Mesothelial cell of epicardium (in vitro differentiated cells): Measurements from ENCODE around the gene KAT8. TPM values are rescaled to one million over a fixed set of nuclear protein-coding genes. Genes with fewer than 3 reads are reported as not detected.

ENCODE experiments used
- DNase-seq, 2 experiments: peaks; one replicate each; pipeline ENCODE4 v3.0.0; 2021; ENCODE audit warnings: low spot score in 2 of 2; ENCODE audit not compliant: unreplicated experiment in 2 of 2
- H3K27ac Mint-ChIP-seq: 2 replicates; pipeline ENCODE4 v1.8.0; 2021; ENCODE audit warnings: mixed read lengths
- H3K27me3 Mint-ChIP-seq: 2 replicates; pipeline ENCODE4 v1.8.0; 2021; ENCODE audit warnings: low read depth, mixed read lengths
- H3K36me3 Mint-ChIP-seq: 2 replicates; pipeline ENCODE4 v1.8.0; 2021; ENCODE audit warnings: mixed read lengths
- H3K4me1 Mint-ChIP-seq: 2 replicates; pipeline ENCODE4 v1.8.0; 2021; ENCODE audit warnings: mixed read lengths
- H3K4me3 Mint-ChIP-seq: 2 replicates; pipeline ENCODE4 v1.8.0; 2021; ENCODE audit warnings: mild to moderate bottlenecking, moderate library complexity, mixed read lengths
- H3K9me3 Mint-ChIP-seq: 2 replicates; pipeline ENCODE4 v1.8.0; 2021; ENCODE audit warnings: mixed read lengths
- total RNA-seq: library from RNA; stranded (reverse); gene quantifications from 3 replicates; pipeline ENCODE4 v1.2.1, GENCODE V29; 2021
- TF ChIP-seq, protein P1 (sequence below): fragments of 200-600 bp; sonication (generic); IDR thresholded peaks from one replicate; pipeline ENCODE4 v1.5.0; 2021; ENCODE audit warnings: antibody characterized with exemption; ENCODE audit not compliant: unreplicated experiment

Gene KAT8
- total RNA-seq, 1 donor from 2014 or later = 75.7 TPM

DNA sequence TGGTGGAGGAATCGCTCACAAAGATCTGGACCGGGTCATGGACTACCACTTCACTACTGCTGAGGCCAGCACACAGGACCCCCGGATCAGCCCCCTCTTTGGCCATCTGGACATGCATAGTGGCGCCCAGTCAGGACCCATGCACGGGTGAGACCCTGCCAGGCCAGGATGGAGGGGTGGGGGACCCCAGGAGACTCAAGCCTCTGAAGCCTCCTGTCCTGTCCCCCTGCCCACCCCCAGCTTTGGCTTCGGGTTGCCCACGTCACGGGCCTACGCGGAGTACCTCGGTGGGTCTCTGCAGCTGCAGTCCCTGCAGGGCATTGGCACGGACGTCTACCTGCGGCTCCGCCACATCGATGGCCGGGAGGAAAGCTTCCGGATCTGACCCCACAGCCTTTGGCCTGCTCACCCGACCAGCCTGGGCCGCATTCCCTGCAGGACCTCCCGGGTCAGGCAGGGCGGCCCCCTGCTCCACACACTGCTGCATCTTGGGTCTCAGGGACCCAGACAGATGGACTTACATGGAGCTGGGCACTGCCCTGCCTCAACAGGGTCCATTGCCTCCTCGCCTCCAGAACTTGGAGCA is 5.5 kb upstream of the KAT8 start:
- H3K9me3 Mint-ChIP-seq = no peaks in the 10 kb centered on the region
- H3K4me3 Mint-ChIP-seq = no peak overlapping the region
- no peaks in the 10 kb centered on the region for H3K27me3 Mint-ChIP-seq
- peaks cover 19% of the 10 kb centered on the region for H3K36me3 Mint-ChIP-seq
- no peak for DNase-seq
- no peak overlapping the region for H3K27ac Mint-ChIP-seq
- TF ChIP-seq, protein P1, sequence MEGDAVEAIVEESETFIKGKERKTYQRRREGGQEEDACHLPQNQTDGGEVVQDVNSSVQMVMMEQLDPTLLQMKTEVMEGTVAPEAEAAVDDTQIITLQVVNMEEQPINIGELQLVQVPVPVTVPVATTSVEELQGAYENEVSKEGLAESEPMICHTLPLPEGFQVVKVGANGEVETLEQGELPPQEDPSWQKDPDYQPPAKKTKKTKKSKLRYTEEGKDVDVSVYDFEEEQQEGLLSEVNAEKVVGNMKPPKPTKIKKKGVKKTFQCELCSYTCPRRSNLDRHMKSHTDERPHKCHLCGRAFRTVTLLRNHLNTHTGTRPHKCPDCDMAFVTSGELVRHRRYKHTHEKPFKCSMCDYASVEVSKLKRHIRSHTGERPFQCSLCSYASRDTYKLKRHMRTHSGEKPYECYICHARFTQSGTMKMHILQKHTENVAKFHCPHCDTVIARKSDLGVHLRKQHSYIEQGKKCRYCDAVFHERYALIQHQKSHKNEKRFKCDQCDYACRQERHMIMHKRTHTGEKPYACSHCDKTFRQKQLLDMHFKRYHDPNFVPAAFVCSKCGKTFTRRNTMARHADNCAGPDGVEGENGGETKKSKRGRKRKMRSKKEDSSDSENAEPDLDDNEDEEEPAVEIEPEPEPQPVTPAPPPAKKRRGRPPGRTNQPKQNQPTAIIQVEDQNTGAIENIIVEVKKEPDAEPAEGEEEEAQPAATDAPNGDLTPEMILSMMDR = no peak
- peaks cover 6% of the 10 kb centered on the region for H3K4me1 Mint-ChIP-seq

DNA sequence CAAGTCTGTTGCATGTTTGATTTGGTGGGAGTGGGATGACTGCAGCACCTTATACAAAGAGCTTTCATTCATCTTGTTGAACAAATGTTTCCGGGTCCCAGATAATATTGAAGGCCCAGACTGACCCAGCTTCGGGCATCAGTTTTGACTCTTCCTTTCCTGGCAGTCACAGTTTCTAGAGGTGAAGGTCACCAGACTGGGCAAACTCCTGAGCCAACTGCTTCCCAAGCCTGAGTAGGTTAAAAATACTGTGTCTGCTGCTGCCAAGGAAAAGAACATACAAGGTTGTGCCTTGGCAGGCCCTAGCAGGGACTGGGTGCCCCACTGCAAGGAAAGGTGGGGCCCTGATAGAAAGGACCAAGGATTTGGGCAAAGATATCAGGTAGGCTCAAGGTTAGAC is 4.8 kb upstream of the KAT8 start:
- Mint-ChIP-seq H3K9me3 (no peaks in the 10 kb centered on the region), H3K36me3 (peaks cover 19% of the 10 kb centered on the region), H3K4me1 (peaks cover 6% of the 10 kb centered on the region), H3K27ac (no peak overlapping the region), H3K27me3 (no peaks in the 10 kb centered on the region), H3K4me3 (no peak overlapping the region)
- DNase-seq = no peak
- TF ChIP-seq, protein P1 = no peak

DNA sequence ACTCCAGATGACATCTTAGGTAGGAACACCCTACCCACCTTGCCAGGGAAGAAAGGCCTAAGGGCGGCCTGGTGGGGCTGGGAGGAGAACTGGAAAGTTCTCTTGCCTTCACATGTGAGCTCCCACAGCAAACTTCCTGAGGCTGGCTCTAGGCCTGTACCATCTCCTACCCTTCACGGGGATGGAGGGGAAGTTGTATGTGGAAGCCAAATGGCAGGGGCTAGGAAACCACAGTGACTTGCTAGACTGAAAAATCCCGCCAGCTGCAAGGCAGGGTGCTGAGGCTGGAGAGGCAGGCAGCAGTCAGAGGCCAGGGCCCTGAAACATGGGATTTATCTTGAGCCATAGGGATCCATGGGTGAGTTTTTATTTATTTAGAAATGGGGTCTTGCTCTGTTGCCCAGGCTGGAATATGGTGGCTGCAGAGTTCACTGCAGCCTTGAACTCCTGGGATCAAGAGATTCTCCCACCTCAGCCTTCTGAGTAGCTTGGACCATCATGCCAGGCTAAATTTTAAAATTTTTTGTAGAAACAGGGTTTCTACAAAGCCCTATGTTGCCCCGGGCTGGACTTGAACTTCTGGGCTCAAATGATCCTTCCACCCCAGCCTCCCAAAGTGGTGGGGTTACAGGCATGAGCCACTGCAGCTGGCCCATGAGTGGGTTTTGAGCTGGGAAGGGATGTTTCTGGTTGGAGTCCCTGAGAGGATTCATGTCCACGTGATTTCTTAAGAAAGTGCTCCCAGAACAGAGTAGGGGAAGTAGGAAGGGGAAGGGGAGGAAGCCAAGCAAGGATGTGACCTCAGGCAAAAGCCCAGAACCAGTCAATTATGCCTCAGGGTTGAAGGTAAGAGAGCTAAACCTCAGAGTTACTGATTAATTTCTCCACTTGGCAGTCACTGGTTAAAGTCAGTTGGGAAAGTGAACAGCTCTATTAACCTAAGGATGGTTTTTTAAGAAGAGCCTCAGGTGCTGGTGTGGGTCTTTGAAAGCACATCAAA is 4.0 kb upstream of the KAT8 start:
- Mint-ChIP-seq H3K36me3 (peaks cover 19% of the 10 kb centered on the region), H3K27me3 (no peaks in the 10 kb centered on the region), H3K4me3 (no peak overlapping the region), H3K27ac (peak overlapping the region; percentile 40), H3K9me3 (no peaks in the 10 kb centered on the region), H3K4me1 (peaks cover 8% of the 10 kb centered on the region)
- TF ChIP-seq, protein P1 = no peak
- no peak for DNase-seq

DNA sequence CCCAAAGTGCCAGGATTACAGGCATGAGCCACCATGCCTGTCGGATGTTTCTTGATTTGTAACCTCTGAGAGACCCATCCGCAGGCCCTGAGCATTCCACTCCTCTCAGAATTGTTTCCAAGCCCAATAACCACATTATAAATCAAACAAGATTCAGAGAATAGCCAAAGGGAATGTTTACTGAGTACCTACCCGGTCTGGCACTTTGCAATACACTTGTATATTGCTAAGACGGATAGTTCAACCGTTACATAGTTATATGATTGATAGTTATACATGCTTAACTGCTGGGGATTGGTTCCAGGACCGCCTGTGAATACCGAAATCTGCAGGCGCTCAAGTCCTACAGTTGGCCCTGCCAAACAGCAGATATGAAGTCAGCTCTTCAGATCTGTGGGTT is 3.0 kb upstream of the KAT8 start:
- H3K4me1 Mint-ChIP-seq = peaks cover 13% of the 10 kb centered on the region
- peak overlapping the region; percentile 20 for H3K4me3 Mint-ChIP-seq
- TF ChIP-seq, protein P1 = no peak
- H3K27ac Mint-ChIP-seq = peak overlapping the region; percentile 85
- no peaks in the 10 kb centered on the region for H3K27me3 Mint-ChIP-seq
- no peak for DNase-seq
- no peaks in the 10 kb centered on the region for H3K9me3 Mint-ChIP-seq
- peaks cover 19% of the 10 kb centered on the region for H3K36me3 Mint-ChIP-seq

DNA sequence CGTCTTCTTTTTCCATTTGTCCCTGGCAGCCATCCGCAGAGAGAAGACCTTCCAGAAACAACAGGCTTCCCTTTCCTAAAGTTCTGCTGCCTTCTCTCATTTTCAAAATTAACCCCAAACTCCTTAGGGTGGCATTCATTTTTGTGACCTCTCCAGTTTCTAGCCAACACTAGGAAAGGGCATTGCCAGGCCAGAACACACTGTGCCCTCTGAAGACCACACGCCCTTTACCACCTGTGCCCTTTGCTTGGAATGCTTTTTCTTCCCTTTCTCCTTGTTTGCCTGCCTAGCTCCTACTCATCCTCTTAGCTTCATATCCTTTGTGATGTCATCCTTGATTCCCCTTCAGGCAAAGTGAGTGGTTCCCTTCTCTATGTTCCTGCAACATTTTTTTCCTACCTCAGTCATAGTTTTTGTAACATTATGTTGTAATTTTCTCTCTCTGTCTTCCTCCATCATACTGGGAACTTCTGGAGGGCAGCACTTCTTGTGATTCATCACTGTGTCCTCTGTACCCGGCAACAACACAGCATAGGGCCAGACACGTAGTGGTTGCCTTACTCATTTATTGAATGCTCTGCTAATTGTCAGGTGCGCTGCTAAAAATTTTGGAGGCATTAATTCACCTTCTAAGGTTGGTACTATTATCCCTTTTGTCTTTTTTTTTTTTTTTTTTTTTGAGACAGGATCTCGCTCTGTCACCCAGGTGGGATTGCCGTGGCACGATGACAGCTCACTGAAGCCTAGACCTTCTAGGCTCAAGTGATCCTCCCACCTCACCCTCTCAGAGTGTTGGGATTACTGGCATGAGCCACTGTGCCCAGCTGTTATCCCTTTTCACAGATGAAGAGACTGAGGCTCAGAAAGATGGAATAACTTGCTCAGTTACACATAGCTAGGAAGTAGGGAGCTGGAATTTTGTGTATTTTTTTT is 1.0 kb downstream of the KAT8 start:
- TF ChIP-seq, protein P1 = no peak
- Mint-ChIP-seq H3K36me3 (peaks cover 15% of the 10 kb centered on the region), H3K27ac (peak overlapping the region; percentile 95), H3K4me3 (peak overlapping the region; percentile 84), H3K4me1 (peaks cover 12% of the 10 kb centered on the region), H3K9me3 (no peaks in the 10 kb centered on the region), H3K27me3 (no peaks in the 10 kb centered on the region)
- DNase-seq = no peak
